ENCODE data around the gene OTUB2.

DNA sequence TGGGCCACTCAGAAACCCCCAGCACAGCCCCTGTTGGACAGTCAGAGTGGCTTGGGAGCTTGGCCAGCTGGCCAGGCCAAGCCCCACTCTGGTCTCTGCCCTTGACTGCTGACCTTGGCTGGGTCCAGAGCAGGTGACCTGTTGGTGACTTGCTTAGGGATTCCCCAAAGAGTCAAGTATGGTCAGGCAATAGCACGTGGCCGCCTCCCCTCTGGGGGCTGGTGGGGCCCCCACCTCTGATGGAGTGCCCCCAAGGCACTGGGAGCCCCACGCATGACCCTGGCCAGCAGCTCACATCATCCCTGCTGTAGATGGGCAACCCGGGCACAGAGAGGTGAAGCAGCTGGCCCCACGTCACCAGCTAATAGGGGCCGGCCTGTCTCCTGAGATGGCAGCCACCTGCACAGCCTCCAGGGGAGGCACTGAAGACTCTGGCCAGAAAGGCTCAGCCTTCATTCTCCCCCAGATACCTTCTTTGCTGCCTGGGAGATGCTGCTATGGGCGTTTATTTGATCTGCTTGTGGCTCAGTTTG, 27.2 kb upstream of the OTUB2 start:
- no peak for TF ChIP-seq CTCF (IDR thresholded peaks at IDR 0.05; ENCODE audit: extremely low read depth in 1 of 2, insufficient read depth in 1 of 2, low read depth in 1 of 2, low read length in 2 of 2)
- TF ChIP-seq POLR2A (IDR thresholded peaks at IDR 0.05; ENCODE audit: low read depth, low read length), result no peak
- TF ChIP-seq JUN (IDR thresholded peaks at IDR 0.05; ENCODE audit: borderline replicate concordance, insufficient read depth, insufficient read length, low read depth), result no peak
- no peak for TF ChIP-seq GATA2 (IDR thresholded peaks at IDR 0.05; ENCODE audit: insufficient read depth, insufficient read length, low read depth, low read length)
- TF ChIP-seq EZH2 (IDR thresholded peaks at IDR 0.05; ENCODE audit: borderline replicate concordance, low read depth, low read length, severe bottlenecking), result no peak
- no peak for TF ChIP-seq MAX (IDR thresholded peaks at IDR 0.05; ENCODE audit: insufficient read depth, insufficient read length)
- TF ChIP-seq MYC (IDR thresholded peaks at IDR 0.05; ENCODE audit: low read depth, low read length), result no peak
- TF ChIP-seq POLR2AphosphoS5 (IDR thresholded peaks at IDR 0.05; ENCODE audit: insufficient read depth, low read depth, low read length), result no peak
